K562 (cell line): ENCODE data around the gene PLAAT4. TPM values are rescaled to one million over a fixed set of nuclear protein-coding genes. Genes with fewer than 3 reads are reported as not detected.

Experiments
- ATF1 ChIP-seq, 2 experiments: fragments of 450-650 bp in 1 of 2; IDR thresholded peaks; 2 replicates each; pipeline ENCODE4 v1.6.1; 2016; ENCODE audit warnings: missing compliant biosample characterization in 1 of 2, missing genetic modification characterization in 1 of 2
- ATF4 ChIP-seq: fragments of 450-650 bp; formaldehyde crosslinking; IDR thresholded peaks from 2 replicates; pipeline ENCODE4 v1.4.0; 2022; ENCODE audit warnings: mild to moderate bottlenecking, moderate library complexity
- CAMTA2 ChIP-seq: fragments of 250-450 bp; sonication (Bioruptor Pico); conservative IDR thresholded peaks from 2 replicates; pipeline ENCODE4 v1.5.1; 2022
- CXXC5 ChIP-seq: fragments of 250-450 bp; sonication (Bioruptor Pico); IDR thresholded peaks from 2 replicates; pipeline ENCODE4 v1.8.0; 2022; ENCODE audit warnings: inconsistent platforms, mild to moderate bottlenecking, moderate library complexity
- ETV6 ChIP-seq, 3 experiments: fragments of 150-350 bp in 1 of 3; sonication (generic) in 1 of 3; formaldehyde crosslinking in 1 of 3; IDR thresholded peaks; 2 replicates each; pipeline versions ENCODE4 v1.6.1 to v1.8.0; 2014 to 2022; ENCODE audit warnings: borderline replicate concordance in 2 of 3, low read depth in 2 of 3, antibody characterized with exemption in 1 of 3, low read length in 1 of 3, mild to moderate bottlenecking in 1 of 3, missing genetic modification reagents in 1 of 3
- FOS ChIP-seq: IDR thresholded peaks from 3 replicates; pipeline ENCODE4 v1.6.1; 2011; ENCODE audit not compliant: insufficient read length; ENCODE audit errors: extremely low read depth
- FOXK2 ChIP-seq, 2 experiments: fragments of 450-650 bp; IDR thresholded peaks in 1 of 2; conservative IDR thresholded peaks in 1 of 2; 2 replicates each; pipeline ENCODE4 v1.6.1; 2016; ENCODE audit warnings: low read depth in 2 of 2, mild to moderate bottlenecking in 1 of 2
- HES1 ChIP-seq: fragments of 450-650 bp; IDR thresholded peaks from 2 replicates; pipeline ENCODE4 v1.6.1; 2016; ENCODE audit warnings: low read depth, mild to moderate bottlenecking, moderate library complexity
- KLF13 ChIP-seq: fragments of 450-650 bp; IDR thresholded peaks from 2 replicates; pipeline ENCODE4 v1.6.1; 2016; ENCODE audit warnings: missing genetic modification characterization, low read depth, mild to moderate bottlenecking, missing compliant biosample characterization, moderate library complexity, borderline replicate concordance
- MCM3 ChIP-seq: fragments of 450-650 bp; IDR thresholded peaks from 2 replicates; pipeline ENCODE4 v1.6.1; 2016
- MXI1 ChIP-seq: IDR thresholded peaks from 2 replicates; pipeline ENCODE4 v1.6.1; 2011; ENCODE audit warnings: low read depth, mild to moderate bottlenecking, improper control_type of control experiment, low read length
- PHB ChIP-seq: fragments of 250-450 bp; sonication (Bioruptor Pico); IDR thresholded peaks from 2 replicates; pipeline ENCODE4 v1.5.0; 2021
- POLR2A ChIP-seq: fragments of 450-650 bp; conservative IDR thresholded peaks from 2 replicates; pipeline ENCODE4 v1.6.1; 2016
- RBM39 ChIP-seq: fragments of 200-400 bp; formaldehyde crosslinking; optimal IDR thresholded peaks from 2 replicates; pipeline ENCODE3; 2018; ENCODE audit warnings: low read depth, low read length
- TCFL5 ChIP-seq: fragments of 250-450 bp; sonication (Bioruptor Pico); conservative IDR thresholded peaks from 2 replicates; pipeline ENCODE4 v1.6.1; 2021; ENCODE audit warnings: mild to moderate bottlenecking, moderate library complexity, matching md5 sums
- ZNF263 ChIP-seq: sonication (generic); formaldehyde crosslinking; IDR thresholded peaks from 2 replicates; pipeline ENCODE4 v1.8.0; 2022; ENCODE audit warnings: mild to moderate bottlenecking, missing genetic modification reagents, borderline replicate concordance
- ZNF41 ChIP-seq: fragments of 250-450 bp; sonication (Bioruptor Pico); conservative IDR thresholded peaks from 2 replicates; pipeline ENCODE4 v1.4.0; 2020; ENCODE audit warnings: mild to moderate bottlenecking
- polyA plus RNA-seq, 8 experiments: library from polyadenylated mRNA; depleted of rRNA in 4 of 8; stranded (reverse) in 5 of 8; unstranded in 3 of 8; fragments of >200 nt; fragmentation: Nextera tagmentation in 2 of 8; fragmentation: Illumina TruSeq in 1 of 8; extraction: Ambion mirVana in 2 of 8; extraction: Trizol in 1 of 8; gene quantifications; 2 replicates each; pipeline versions ENCODE4 v1.2.1 to v1.2.3, GENCODE V29; 2011 to 2014; ENCODE audit warnings: inconsistent platforms in 1 of 8, missing spikeins in 1 of 8
- total RNA-seq, 7 experiments: library from RNA; depleted of rRNA in 6 of 7; stranded (reverse); fragments of >200 nt in 6 of 7; fragmentation: Illumina TruSeq in 2 of 7; extraction: Trizol in 2 of 7; gene quantifications; 2 replicates each; pipeline versions ENCODE4 v1.2.1 to v1.2.3, GENCODE V29; 2011 to 2021; ENCODE audit warnings: low replicate concordance in 1 of 7
- TF ChIP-seq, protein P1 (sequence below): fragments of 450-650 bp; formaldehyde crosslinking; IDR thresholded peaks from 2 replicates; pipeline ENCODE4 v1.4.0; 2020; ENCODE audit warnings: mild to moderate bottlenecking

The PLAAT4 gene
- total and polyA plus RNA-seq, 9 of the 15 experiments (the other 6 are each of a cell fraction or from before 2014, with no cell fraction given): 0.54 to 3.0 (median 1.3) TPM; not detected in 1

GRCh38 chr11:63491636-63492372, 44.8 kb upstream of the PLAAT4 start (continued):
- TF ChIP-seq ZNF41 (CRISPR knock-in tag) (no peak), CXXC5 (CRISPR knock-in tag) (peak; percentile 86), MXI1 (no peak), RBM39 (no peak), TCFL5 (CRISPR knock-in tag) (no peak), ZNF263 (no peak), FOS (no peak), FOXK2 (conservative IDR thresholded peaks at IDR 0.05 in 1 of 2, IDR thresholded peaks at IDR 0.05 in 1 of 2; ENCODE audit: low read depth in 2 of 2) (0 out of 4 replicates have a peak, but pooled peaks of 1 of the 2 experiments have one; percentile 27), CAMTA2 (CRISPR knock-in tag) (no peak), HES1 (peak; percentile 72), MCM3 (no peak), PHB (CRISPR knock-in tag) (no peak), ATF1 (CRISPR knock-in tag; IDR thresholded peaks at IDR 0.05) (no peak), ATF1 (tag; IDR thresholded peaks at IDR 0.05) (peak; percentile 65), ETV6 (IDR thresholded peaks at IDR 0.05; ENCODE audit: borderline replicate concordance in 1 of 2, low read depth in 2 of 2, low read length in 1 of 2) (no peak), ETV6 (CRISPR knock-in tag; IDR thresholded peaks at IDR 0.05; ENCODE audit: borderline replicate concordance) (no peak), ATF4 (CRISPR knock-in tag) (peak; percentile 44; the same call in 1 of the 2 replicates), POLR2A (no peak), KLF13 (tag) (no peak)
- TF ChIP-seq, protein P1, sequence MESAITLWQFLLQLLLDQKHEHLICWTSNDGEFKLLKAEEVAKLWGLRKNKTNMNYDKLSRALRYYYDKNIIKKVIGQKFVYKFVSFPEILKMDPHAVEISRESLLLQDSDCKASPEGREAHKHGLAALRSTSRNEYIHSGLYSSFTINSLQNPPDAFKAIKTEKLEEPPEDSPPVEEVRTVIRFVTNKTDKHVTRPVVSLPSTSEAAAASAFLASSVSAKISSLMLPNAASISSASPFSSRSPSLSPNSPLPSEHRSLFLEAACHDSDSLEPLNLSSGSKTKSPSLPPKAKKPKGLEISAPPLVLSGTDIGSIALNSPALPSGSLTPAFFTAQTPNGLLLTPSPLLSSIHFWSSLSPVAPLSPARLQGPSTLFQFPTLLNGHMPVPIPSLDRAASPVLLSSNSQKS: no peak
